Liver (tissue), 3 donors: Measurements from ENCODE around the gene STK32C.

ENCODE experiments used
- ATF3 ChIP-seq: IDR thresholded peaks from 2 replicates; pipeline ENCODE4 v1.6.1; 2016; ENCODE audit warnings: antibody characterized with exemption
- CTCF ChIP-seq: fragments of 150-350 bp; IDR thresholded peaks from 2 replicates; pipeline ENCODE4 v1.5.1; 2017; ENCODE audit warnings: improper control_type of control experiment, low read depth, low read length; ENCODE audit not compliant: missing input control
- MAX ChIP-seq: IDR thresholded peaks from 2 replicates; pipeline ENCODE4 v1.6.1; 2016; ENCODE audit warnings: antibody characterized with exemption
- SP1 ChIP-seq: IDR thresholded peaks from 2 replicates; pipeline ENCODE4 v1.6.1; 2018; ENCODE audit warnings: antibody characterized with exemption, mild to moderate bottlenecking
- TAF1 ChIP-seq: conservative IDR thresholded peaks from 2 replicates; pipeline ENCODE4 v1.6.1; 2016; ENCODE audit warnings: antibody characterized with exemption, mild to moderate bottlenecking
- YY1 ChIP-seq: IDR thresholded peaks from 2 replicates; pipeline ENCODE4 v1.6.1; 2016; ENCODE audit warnings: antibody characterized with exemption, mild to moderate bottlenecking
- donor health status: healthy.
- donor health status: healthy.

GRCh38 chr10:132230557-132231210 is 77.1 kb downstream of the STK32C start:
- TF ChIP-seq TAF1 (no peak), CTCF (no peak), SP1 (no peak), YY1 (no peak), MAX (no peak), ATF3 (no peak)
